Measurements from ENCODE around the gene FOXL2. TPM values are rescaled to one million over a fixed set of nuclear protein-coding genes. Genes with fewer than 3 reads are reported as not detected.

Gene FOXL2
- total RNA-seq, 1 donor from 2014 or later = not detected

- Mint-ChIP-seq H3K4me3 (ENCODE audit: unreplicated experiment) (no peak overlapping the region), H3K27me3 (ENCODE audit: unreplicated experiment) (peaks cover 4% of the 10 kb centered on the region), H3K36me3 (ENCODE audit: unreplicated experiment) (no peaks in the 10 kb centered on the region), H3K27ac (ENCODE audit: unreplicated experiment) (no peak overlapping the region), H3K4me1 (ENCODE audit: low read depth, unreplicated experiment) (no peaks in the 10 kb centered on the region), H3K9me3 (ENCODE audit: unreplicated experiment) (no peaks in the 10 kb centered on the region)
- no peak for DNase-seq
- TF ChIP-seq CTCF (IDR thresholded peaks at IDR 0.05; ENCODE audit: partially characterized antibody, unreplicated experiment) = no peak
Observed at GRCh38 chr3:138921316-138922292, 25.3 kb downstream of the FOXL2 start.

- H3K4me1 Mint-ChIP-seq (ENCODE audit: low read depth, unreplicated experiment) = no peaks in the 10 kb centered on the region
- no peak for DNase-seq
- peaks cover 1% of the 10 kb centered on the region for H3K27me3 Mint-ChIP-seq (ENCODE audit: unreplicated experiment)
- no peaks in the 10 kb centered on the region for H3K9me3 Mint-ChIP-seq (ENCODE audit: unreplicated experiment)
- no peak overlapping the region for H3K4me3 Mint-ChIP-seq (ENCODE audit: unreplicated experiment)
- no peak overlapping the region for H3K27ac Mint-ChIP-seq (ENCODE audit: unreplicated experiment)
- H3K36me3 Mint-ChIP-seq (ENCODE audit: unreplicated experiment) = no peaks in the 10 kb centered on the region
- TF ChIP-seq CTCF (IDR thresholded peaks at IDR 0.05; ENCODE audit: partially characterized antibody, unreplicated experiment) = no peak
Observed at GRCh38 chr3:138919325-138919724, 27.6 kb downstream of the FOXL2 start.

- no peaks in the 10 kb centered on the region for H3K4me1 Mint-ChIP-seq (ENCODE audit: low read depth, unreplicated experiment)
- H3K4me3 Mint-ChIP-seq (ENCODE audit: unreplicated experiment) = peak overlapping the region; percentile 12
- no peak for DNase-seq
- H3K9me3 Mint-ChIP-seq (ENCODE audit: unreplicated experiment) = no peaks in the 10 kb centered on the region
- H3K27me3 Mint-ChIP-seq (ENCODE audit: unreplicated experiment) = peaks cover 1% of the 10 kb centered on the region
- no peaks in the 10 kb centered on the region for H3K36me3 Mint-ChIP-seq (ENCODE audit: unreplicated experiment)
- no peak for TF ChIP-seq CTCF (IDR thresholded peaks at IDR 0.05; ENCODE audit: partially characterized antibody, unreplicated experiment)
- H3K27ac Mint-ChIP-seq (ENCODE audit: unreplicated experiment) = no peak overlapping the region
Observed at GRCh38 chr3:138916824-138917223, 30.1 kb downstream of the FOXL2 start.

- Mint-ChIP-seq H3K27me3 (ENCODE audit: unreplicated experiment) (peaks cover 1% of the 10 kb centered on the region), H3K4me1 (ENCODE audit: low read depth, unreplicated experiment) (no peaks in the 10 kb centered on the region), H3K27ac (ENCODE audit: unreplicated experiment) (no peak overlapping the region), H3K36me3 (ENCODE audit: unreplicated experiment) (no peaks in the 10 kb centered on the region), H3K4me3 (ENCODE audit: unreplicated experiment) (peak overlapping the region; percentile 87), H3K9me3 (ENCODE audit: unreplicated experiment) (no peaks in the 10 kb centered on the region)
- TF ChIP-seq CTCF (IDR thresholded peaks at IDR 0.05; ENCODE audit: partially characterized antibody, unreplicated experiment) = peak; percentile 95
- DNase-seq = peak; percentile 96
Observed at GRCh38 chr3:138915503-138916498, 31.1 kb downstream of the FOXL2 start.

Data from glutamatergic neuron (in vitro differentiated cells).